ENCODE data around the gene EIF1AY.

The EIF1AY gene

GRCh38 chrY:20581687-20582086 is 6.1 kb downstream of the EIF1AY start:
- TF ChIP-seq FOXP2 (optimal IDR thresholded peaks at IDR 0.05; ENCODE audit: borderline replicate concordance, extremely low read depth, extremely low read length, insufficient read depth) (no peak), SIN3A (IDR thresholded peaks at IDR 0.05; ENCODE audit: borderline replicate concordance, insufficient read depth, low read length) (no peak), REST (IDR thresholded peaks at IDR 0.05; ENCODE audit: insufficient read depth in 1 of 2, low read depth in 2 of 2, low read length in 2 of 2) (no peak), TAF1 (IDR thresholded peaks at IDR 0.05; ENCODE audit: borderline replicate concordance, insufficient read depth, low read length) (no peak), POLR2AphosphoS5 (IDR thresholded peaks at IDR 0.05; ENCODE audit: low read depth, low read length) (no peak)

GRCh38 chrY:20586161-20586560 is 10.6 kb downstream of the EIF1AY start:
- TF ChIP-seq TAF1 (IDR thresholded peaks at IDR 0.05; ENCODE audit: borderline replicate concordance, insufficient read depth, low read length) (no peak), REST (IDR thresholded peaks at IDR 0.05; ENCODE audit: insufficient read depth in 1 of 2, low read depth in 2 of 2, low read length in 2 of 2) (no peak), POLR2AphosphoS5 (IDR thresholded peaks at IDR 0.05; ENCODE audit: low read depth, low read length) (no peak), FOXP2 (optimal IDR thresholded peaks at IDR 0.05; ENCODE audit: borderline replicate concordance, extremely low read depth, extremely low read length, insufficient read depth) (no peak), SIN3A (IDR thresholded peaks at IDR 0.05; ENCODE audit: borderline replicate concordance, insufficient read depth, low read length) (no peak)
